Effector memory CD4-positive, alpha-beta T cell (primary cell): Measurements from ENCODE around the gene LMBR1.
A peak's percentile ranks its signal among the peaks of the same experiment; 100 is the strongest.
"Not testable (repeated sequence)": the region's sequence is repeated elsewhere in the genome, so short reads cannot be mapped to it uniquely, and the experiment has no call there.

ENCODE experiments used
- DNase-seq, 3 donors: peaks; one replicate each; pipeline ENCODE4 v3.0.0-alpha.2; 2020
- H3K27ac ChIP-seq: 2 replicates; pipeline ENCODE4 v1.7.0; 2013; ENCODE audit warnings: mild to moderate bottlenecking, low read length, moderate library complexity; ENCODE audit not compliant: insufficient read depth, poor library complexity, severe bottlenecking
- H3K27me3 ChIP-seq: replicated peaks from 2 replicates; pipeline ENCODE4 v1.7.0; 2013; ENCODE audit warnings: mild to moderate bottlenecking, low read length; ENCODE audit not compliant: insufficient read depth, control insufficient read depth, poor library complexity, severe bottlenecking
- H3K36me3 ChIP-seq: 2 replicates; pipeline ENCODE4 v1.7.0; 2013; ENCODE audit warnings: mild to moderate bottlenecking, low read length, moderate library complexity; ENCODE audit not compliant: control insufficient read depth, insufficient read depth
- H3K4me1 ChIP-seq: 2 replicates; pipeline ENCODE4 v1.7.0; 2013; ENCODE audit warnings: low read length, mild to moderate bottlenecking; ENCODE audit not compliant: control insufficient read depth, insufficient read depth, poor library complexity, severe bottlenecking
- H3K4me3 ChIP-seq: 2 replicates; pipeline ENCODE4 v1.7.0; 2013; ENCODE audit warnings: low read length, low read depth, mild to moderate bottlenecking; ENCODE audit not compliant: insufficient read depth, poor library complexity, severe bottlenecking
- H3K9me3 ChIP-seq: 2 replicates; pipeline ENCODE4 v1.7.0; 2013; ENCODE audit warnings: mild to moderate bottlenecking, low read length, moderate library complexity; ENCODE audit not compliant: control insufficient read depth
- total RNA-seq, 3 donors: gene quantifications; one replicate each; lab custom pipeline; 2026; lab: John Stamatoyannopoulos, UW

The LMBR1 gene
- 42.9 to 47.5 (median 43.2) reads per million in 3 donors for total RNA-seq

GRCh38 chr7:156892821-156893706, at the start of gene LMBR1:
Gene LMBR1, minus strand, starts transcription at chr7:156893183. Its CDS starts 190 bp downstream, at chr7:156892993.
- Histone ChIP-seq H3K27ac (peak within 1 kb of the TSS; percentile 84), H3K4me1 (peaks cover 7% of the 10 kb centered on the region)

GRCh38 chr7:156942708-156943090, 49.7 kb upstream of the LMBR1 start:
- H3K27me3 ChIP-seq = peaks cover 5% of the 10 kb centered on the region
- H3K9me3 ChIP-seq = no peaks in the 10 kb centered on the region
- H3K36me3 ChIP-seq = no peaks in the 10 kb centered on the region
- no peaks in the 10 kb centered on the region for H3K4me1 ChIP-seq
- no peak for DNase-seq
- no peak overlapping the region for H3K4me3 ChIP-seq
- no peak overlapping the region for H3K27ac ChIP-seq

More at GRCh38 chr7:156892821-156893706, at the start of gene LMBR1:
- DNase-seq = peak; percentile 89 to 92 (median 91)
- Histone ChIP-seq H3K27me3 (no peaks in the 10 kb centered on the region), H3K9me3 (no peaks in the 10 kb centered on the region), H3K36me3 (no peaks in the 10 kb centered on the region), H3K4me3 (peak within 1 kb of the TSS; percentile 64)

GRCh38 chr7:156941393-156942182, 48.6 kb upstream of the LMBR1 start:
- peaks cover 5% of the 10 kb centered on the region for H3K27me3 ChIP-seq
- no peaks in the 10 kb centered on the region for H3K36me3 ChIP-seq
- H3K9me3 ChIP-seq = no peaks in the 10 kb centered on the region
- no peak for DNase-seq
- no peaks in the 10 kb centered on the region for H3K4me1 ChIP-seq
- H3K4me3 ChIP-seq = no peak overlapping the region
- H3K27ac ChIP-seq = no peak overlapping the region

- Histone ChIP-seq H3K4me1 (no peaks in the 10 kb centered on the region), H3K9me3 (no peaks in the 10 kb centered on the region), H3K36me3 (no peaks in the 10 kb centered on the region), H3K27ac (no peak overlapping the region), H3K4me3 (no peak overlapping the region), H3K27me3 (peaks cover 5% of the 10 kb centered on the region)
- DNase-seq = no peak
Measured at GRCh38 chr7:156940421-156941122, 47.6 kb upstream of the LMBR1 start.

GRCh38 chr7:156936766-156937165, 43.8 kb upstream of the LMBR1 start:
- H3K27ac ChIP-seq, H3K27me3 ChIP-seq, H3K9me3 ChIP-seq, H3K36me3 ChIP-seq, H3K4me1 ChIP-seq, H3K4me3 ChIP-seq, DNase-seq: not testable (repeated sequence)

GRCh38 chr7:156935250-156935649, 42.3 kb upstream of the LMBR1 start:
- H3K36me3 ChIP-seq = no peaks in the 10 kb centered on the region
- no peak overlapping the region for H3K27ac ChIP-seq
- DNase-seq = no peak
- no peaks in the 10 kb centered on the region for H3K9me3 ChIP-seq
- no peak overlapping the region for H3K4me3 ChIP-seq
- H3K4me1 ChIP-seq = no peaks in the 10 kb centered on the region
- no peaks in the 10 kb centered on the region for H3K27me3 ChIP-seq

- Histone ChIP-seq H3K36me3 (no peaks in the 10 kb centered on the region), H3K27ac (no peak overlapping the region), H3K27me3 (no peaks in the 10 kb centered on the region), H3K4me1 (peaks cover 4% of the 10 kb centered on the region), H3K4me3 (no peak overlapping the region), H3K9me3 (no peaks in the 10 kb centered on the region)
- no peak for DNase-seq
Measured at GRCh38 chr7:156932006-156932405, 39.0 kb upstream of the LMBR1 start.

GRCh38 chr7:156929789-156930539, 37.0 kb upstream of the LMBR1 start:
- no peaks in the 10 kb centered on the region for H3K9me3 ChIP-seq
- no peaks in the 10 kb centered on the region for H3K27me3 ChIP-seq
- peaks cover 4% of the 10 kb centered on the region for H3K4me1 ChIP-seq
- H3K4me3 ChIP-seq = no peak overlapping the region
- no peaks in the 10 kb centered on the region for H3K36me3 ChIP-seq
- DNase-seq = peak in 2 of 3 donors; percentile 19 to 54
- H3K27ac ChIP-seq = no peak overlapping the region

- H3K27me3 ChIP-seq = no peaks in the 10 kb centered on the region
- no peak overlapping the region for H3K27ac ChIP-seq
- H3K4me1 ChIP-seq = peaks cover 4% of the 10 kb centered on the region
- H3K36me3 ChIP-seq = no peaks in the 10 kb centered on the region
- no peaks in the 10 kb centered on the region for H3K9me3 ChIP-seq
- DNase-seq = no peak
- H3K4me3 ChIP-seq = no peak overlapping the region
Measured at GRCh38 chr7:156928406-156928747, 35.4 kb upstream of the LMBR1 start.
